C4-2B (cell line): Measurements from ENCODE around the gene RASA2.

Experiments
- CTCF ChIP-seq: fragments of 450-650 bp; conservative IDR thresholded peaks from 2 replicates; pipeline ENCODE4 v1.5.1; 2017; ENCODE audit warnings: mild to moderate bottlenecking
- ZFX ChIP-seq: fragments of 450-650 bp; IDR thresholded peaks from 2 replicates; pipeline ENCODE4 v1.6.1; 2017

- TF ChIP-seq CTCF (no peak), ZFX (no peak)
Measured at GRCh38 chr3:141655801-141656200, 169.0 kb downstream of the RASA2 start.
